Measurements from ENCODE around the gene CFAP65.

CFAP65 gene

GRCh38 chr2:219059725-219060682 lies 18.7 kb upstream of the CFAP65 start:
- peak; percentile 9 for DNase-seq

GRCh38 chr2:219059375-219059724 lies 18.0 kb upstream of the CFAP65 start:
- no peak for DNase-seq

GRCh38 chr2:219058541-219059374 lies 17.4 kb upstream of the CFAP65 start:
- no peak for DNase-seq

- peak; percentile 72 for DNase-seq
Measured at GRCh38 chr2:219057709-219058540, 16.6 kb upstream of the CFAP65 start.

GRCh38 chr2:219056896-219057708 lies 15.8 kb upstream of the CFAP65 start:
- peak; percentile 33 for DNase-seq

GRCh38 chr2:219056176-219056895 lies 15.0 kb upstream of the CFAP65 start:
- no peak for DNase-seq

- DNase-seq, result no peak
Measured at GRCh38 chr2:219054956-219055903, 13.9 kb upstream of the CFAP65 start.

GRCh38 chr2:219049282-219049681 lies 8.0 kb upstream of the CFAP65 start:
- DNase-seq, result no peak

GRCh38 chr2:219045937-219046550 lies 4.7 kb upstream of the CFAP65 start:
- DNase-seq, result no peak

GRCh38 chr2:219042750-219043149 lies 1.4 kb upstream of the CFAP65 start:
- no peak for DNase-seq

GRCh38 chr2:219042157-219042556 lies 841 bp upstream of the CFAP65 start:
- DNase-seq, result no peak

- DNase-seq, result no peak
Measured at GRCh38 chr2:219038600-219038999, 2.7 kb downstream of the CFAP65 start.

GRCh38 chr2:219037783-219038499 lies 3.4 kb downstream of the CFAP65 start:
- no peak for DNase-seq

GRCh38 chr2:219035942-219036341 lies 5.4 kb downstream of the CFAP65 start:
- DNase-seq, result no peak

- DNase-seq, result no peak
Measured at GRCh38 chr2:219034823-219035222, 6.5 kb downstream of the CFAP65 start.

- DNase-seq, result no peak
Measured at GRCh38 chr2:219032051-219032745, 9.1 kb downstream of the CFAP65 start.

GRCh38 chr2:219031005-219031738 lies 10.1 kb downstream of the CFAP65 start:
- no peak for DNase-seq
